ENCODE results near the gene CCDC74B.
"Not testable (repeated sequence)": the region's sequence is repeated elsewhere in the genome, so short reads cannot be mapped to it uniquely, and the experiment has no call there.

CCDC74B gene

GRCh38 chr2:130102597-130103363 lies 42.1 kb downstream of the CCDC74B start:
- DNase-seq (ENCODE audit: low spot score): not testable (repeated sequence)

Data from CD4-positive, alpha-beta T cell treated with Interleukin-2 at 100 ng/mL for 4 hours (primary cell).